HG03442 (cell line): ENCODE measurements around the gene PDE7B.
A peak's percentile ranks its signal among the peaks of the same experiment; 100 is the strongest.

Source experiments
- ATAC-seq: cut with Tn5 transposase; IDR thresholded peaks from one replicate; pipeline ENCODE4 v1.9.1; 2021; ENCODE audit warnings: mild to moderate bottlenecking, moderate library complexity; ENCODE audit not compliant: unreplicated experiment

Gene PDE7B

DNA sequence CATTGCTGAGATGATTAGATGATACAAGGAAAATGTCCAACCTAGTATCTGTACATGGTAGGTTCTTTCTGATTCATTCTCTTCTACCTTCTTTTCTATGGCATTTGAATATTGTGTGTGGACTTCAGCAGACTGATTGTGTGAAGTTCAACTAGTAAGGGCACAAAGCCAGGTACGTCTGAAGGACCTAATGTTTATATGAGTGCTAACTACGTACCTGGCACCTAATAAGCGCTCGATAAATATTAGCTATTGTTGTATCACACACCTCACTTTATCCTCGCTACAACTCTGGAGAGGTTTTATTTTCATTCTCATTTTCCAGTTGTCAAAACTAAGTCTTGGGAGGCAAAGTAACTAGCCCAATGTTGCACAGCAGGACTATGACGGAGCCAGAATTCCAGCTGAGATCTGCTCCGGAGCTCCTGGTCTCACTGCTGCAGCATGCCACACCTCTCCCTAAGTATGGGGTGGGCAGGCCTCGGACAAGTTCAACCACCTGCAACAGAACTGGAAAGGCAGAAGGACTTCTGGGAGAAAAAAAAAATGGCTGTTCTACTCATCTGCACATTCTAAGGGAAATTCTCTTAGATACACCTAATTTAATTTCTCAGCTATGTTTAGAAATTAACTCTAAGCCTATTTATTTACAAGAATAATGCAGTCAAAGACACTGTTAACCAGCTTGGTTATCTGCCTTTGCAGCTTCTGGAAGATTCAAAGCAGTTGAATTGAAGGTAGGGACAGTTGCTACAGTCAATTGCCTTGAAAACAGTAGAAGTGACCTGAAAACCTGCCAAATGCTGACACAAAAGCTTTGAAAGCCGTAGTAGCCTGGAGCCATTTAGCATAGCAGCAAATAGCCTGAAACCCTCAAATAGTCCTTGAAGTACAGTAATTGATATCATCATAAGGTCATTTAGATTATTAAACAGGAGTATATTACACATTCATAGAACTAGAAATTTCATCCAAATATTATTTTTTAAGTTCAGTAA is 165.0 kb downstream of the PDE7B start:
- no peak for ATAC-seq

DNA sequence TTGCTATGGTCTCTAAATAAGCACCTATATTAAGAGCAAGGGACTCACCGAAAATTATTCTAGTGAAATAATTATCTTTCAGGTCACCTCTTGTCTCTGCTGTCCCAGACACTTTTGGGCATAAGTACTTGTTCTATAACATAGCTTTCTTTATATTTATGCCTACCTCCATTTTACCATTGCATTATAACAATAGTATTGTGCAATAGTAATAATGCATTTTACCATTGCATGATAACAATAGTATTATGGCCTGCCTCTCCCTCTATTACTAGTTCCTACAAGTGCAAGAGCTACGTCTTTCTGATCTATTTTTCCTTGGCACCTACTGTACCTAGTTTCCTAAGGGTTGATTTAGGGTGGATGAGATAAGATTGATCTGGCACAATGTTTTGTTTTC is 169.2 kb downstream of the PDE7B start:
- ATAC-seq = no peak

- no peak for ATAC-seq
These were observed 170.8 kb downstream of the PDE7B start for GRCh38 chr6:136022224-136022874.

DNA sequence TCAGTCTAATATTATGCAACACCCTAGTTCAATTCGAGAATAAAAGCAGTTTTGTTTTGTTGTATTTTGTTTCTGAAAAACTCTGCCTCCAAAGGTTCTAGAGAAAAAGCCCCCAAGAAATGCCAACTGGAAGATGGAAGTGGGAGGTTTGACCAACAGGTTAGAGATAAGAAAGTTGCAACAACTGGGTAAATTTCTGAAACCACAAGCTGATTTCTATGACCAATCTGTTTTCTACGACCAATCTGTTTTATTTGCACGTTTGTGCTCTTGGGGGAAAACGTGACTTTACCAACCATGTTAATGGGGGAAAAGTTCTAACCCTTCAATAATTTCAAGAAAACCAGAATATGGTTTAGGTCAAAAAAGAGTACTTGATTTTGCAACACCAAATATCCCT is 173.2 kb downstream of the PDE7B start:
- no peak for ATAC-seq

DNA sequence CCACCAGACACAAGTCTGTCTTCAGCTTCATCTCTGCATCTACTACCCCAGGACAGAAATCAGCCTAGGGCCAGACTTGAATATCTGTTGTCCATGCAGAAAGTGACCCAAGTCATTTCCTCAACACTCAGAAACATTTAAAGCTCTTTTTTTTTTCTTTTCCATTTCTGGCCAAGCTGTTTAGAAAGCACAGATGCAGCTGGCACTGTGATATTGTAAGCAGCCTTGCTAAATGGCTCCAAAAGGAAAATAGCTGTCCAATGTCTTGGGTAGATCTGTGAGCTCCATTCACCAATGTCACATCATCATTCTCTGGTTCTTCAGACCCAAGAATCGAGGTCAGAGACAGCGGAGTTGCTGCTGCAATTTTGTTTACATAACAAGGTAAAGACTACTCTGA is 174.2 kb downstream of the PDE7B start:
- no peak for ATAC-seq

- no peak for ATAC-seq
These were observed 178.6 kb downstream of the PDE7B start for GRCh38 chr6:136030131-136030530.

GRCh38 chr6:136031982-136032381 is 180.5 kb downstream of the PDE7B start:
- no peak for ATAC-seq

- ATAC-seq = no peak
These were observed 181.9 kb downstream of the PDE7B start for GRCh38 chr6:136033416-136033815.

- ATAC-seq = no peak
These were observed 182.9 kb downstream of the PDE7B start for GRCh38 chr6:136034422-136034821.

DNA sequence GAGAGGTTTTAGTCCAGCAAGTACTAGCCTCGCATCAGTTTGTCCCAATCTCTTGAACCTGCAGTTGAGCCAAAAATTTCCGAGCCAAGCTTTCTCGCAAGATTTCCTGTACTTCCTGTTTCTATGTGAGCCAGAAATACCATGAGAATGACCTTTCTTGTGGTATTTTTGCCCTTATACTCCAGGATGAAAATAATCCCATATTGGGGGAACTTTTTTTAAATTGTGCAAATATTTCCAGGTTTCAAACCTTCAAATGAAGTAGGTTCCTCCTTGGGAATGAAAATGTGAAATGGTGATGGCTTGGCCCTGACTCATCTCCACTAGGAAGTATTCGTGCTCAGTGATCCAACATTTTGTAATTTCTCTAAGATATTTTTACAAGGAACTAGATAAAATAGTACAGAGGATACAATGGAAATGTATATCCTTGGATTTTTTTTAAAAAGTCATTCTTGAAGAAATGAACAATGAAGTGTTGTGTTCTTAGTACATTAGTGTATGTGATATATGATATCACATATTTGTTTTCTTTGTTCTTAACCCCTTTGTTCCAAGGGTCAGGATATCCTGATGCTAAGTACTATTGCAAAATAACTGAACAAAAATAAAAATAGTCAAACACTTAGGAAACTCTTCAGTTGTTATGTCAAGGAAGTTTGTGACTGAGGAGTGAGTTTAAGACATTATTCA is 184.0 kb downstream of the PDE7B start:
- no peak for ATAC-seq

GRCh38 chr6:136036071-136036380 is 184.5 kb downstream of the PDE7B start:
- no peak for ATAC-seq

- no peak for ATAC-seq
These were observed 185.1 kb downstream of the PDE7B start for GRCh38 chr6:136036601-136037000.

DNA sequence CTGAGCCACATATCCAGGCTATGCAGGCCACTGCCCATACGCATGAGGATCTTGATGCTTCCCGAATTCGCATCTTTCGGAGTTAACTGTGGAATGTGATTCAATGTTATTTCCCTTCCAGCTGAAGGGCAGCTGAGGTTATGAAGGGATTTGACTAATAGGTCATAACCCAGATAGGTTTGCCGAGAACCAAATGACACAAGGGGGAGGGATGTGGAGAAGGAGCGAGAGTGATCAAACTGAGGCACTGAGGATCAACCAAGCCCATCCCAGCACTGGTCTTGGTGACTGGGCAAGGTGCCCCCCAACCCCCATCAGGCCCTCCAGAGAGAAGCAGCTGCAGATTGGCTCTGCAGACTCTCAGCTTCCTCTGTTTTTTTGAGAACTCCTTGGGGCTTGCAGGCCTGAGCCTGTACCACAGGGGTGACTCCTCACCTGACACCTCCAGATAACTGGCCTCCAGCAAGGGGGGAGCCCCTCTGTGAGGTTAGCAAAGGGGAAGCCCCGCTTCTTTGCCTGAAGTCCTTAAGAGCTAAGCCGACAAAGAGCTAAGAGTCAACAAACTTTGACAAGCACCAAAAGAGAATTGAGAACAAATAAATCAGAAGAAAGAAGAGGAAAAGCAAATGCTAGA is 185.9 kb downstream of the PDE7B start:
- peak; percentile 92 for ATAC-seq

DNA sequence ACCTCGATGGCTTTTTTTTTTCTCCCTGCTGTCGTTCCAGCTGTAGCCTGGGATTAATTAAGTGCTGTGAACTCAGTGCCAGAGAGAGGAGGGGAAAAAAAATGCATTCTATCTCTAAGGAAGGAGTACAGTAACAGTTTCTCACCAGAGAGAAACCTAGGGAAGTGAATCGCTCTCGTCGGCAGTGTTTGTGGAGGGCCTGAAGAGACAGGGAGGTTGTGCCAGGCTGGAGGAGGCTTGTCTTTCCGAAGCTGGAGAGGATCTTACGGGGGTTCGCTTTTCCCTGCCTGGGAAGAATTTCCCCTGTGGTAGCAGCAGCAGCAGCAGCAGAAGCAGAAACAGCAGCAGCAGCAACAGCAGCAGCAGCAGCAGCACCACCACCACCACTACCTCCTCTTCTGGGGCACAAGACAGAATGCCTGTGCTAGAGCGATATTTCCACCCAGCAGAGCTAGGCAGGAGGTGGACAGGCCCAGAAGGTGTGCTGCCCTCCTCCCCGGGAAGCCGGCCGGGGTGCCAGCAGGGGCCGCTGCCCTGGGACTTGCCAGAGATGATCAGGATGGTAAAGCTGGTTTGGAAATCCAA is 186.5 kb downstream of the PDE7B start:
- no peak for ATAC-seq

- ATAC-seq = no peak
These were observed 187.0 kb downstream of the PDE7B start for GRCh38 chr6:136038531-136038930.

DNA sequence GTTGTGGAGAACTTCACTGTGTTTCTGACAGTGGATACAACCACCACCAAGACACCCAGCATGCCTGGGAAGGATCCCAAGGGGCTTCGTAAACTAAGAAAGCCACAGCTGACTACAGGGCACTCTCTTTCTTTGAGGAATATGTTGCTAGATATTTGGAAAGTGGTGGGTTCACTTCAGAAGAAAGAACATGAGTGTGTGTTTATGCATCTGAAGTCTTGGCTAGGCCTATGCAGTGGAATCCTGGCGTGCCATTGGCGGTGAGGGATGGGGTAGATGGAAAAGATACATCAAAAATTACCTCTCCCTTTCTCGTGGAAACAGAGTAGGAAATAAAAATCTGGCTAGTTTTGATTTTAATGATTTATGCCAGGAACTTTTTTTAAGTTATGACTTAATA is 187.7 kb downstream of the PDE7B start:
- no peak for ATAC-seq

GRCh38 chr6:136050475-136050874 is 199.0 kb downstream of the PDE7B start:
- no peak for ATAC-seq

GRCh38 chr6:136051140-136051775 is 199.8 kb downstream of the PDE7B start:
- ATAC-seq = no peak

DNA sequence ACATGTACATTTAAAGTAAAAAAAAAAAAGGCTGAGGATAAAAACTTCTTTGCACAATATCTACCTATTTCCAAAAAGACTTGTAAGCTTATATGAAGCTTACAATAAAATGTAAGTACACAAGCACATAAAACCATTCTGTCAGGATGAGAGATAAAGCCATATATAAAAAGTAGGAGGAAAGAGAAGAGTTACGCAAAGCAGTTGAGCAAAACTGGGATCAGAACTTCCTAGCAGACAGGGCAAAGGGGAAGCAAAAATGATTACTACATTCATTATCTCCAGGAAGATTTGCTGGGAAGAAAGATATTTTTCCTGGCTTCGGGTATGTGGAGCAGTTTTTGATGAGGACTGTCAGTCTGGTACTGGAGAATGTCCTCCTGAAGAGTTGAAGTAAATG is 200.5 kb downstream of the PDE7B start:
- ATAC-seq = no peak

- no peak for ATAC-seq
These were observed 207.4 kb downstream of the PDE7B start for GRCh38 chr6:136058852-136059251.
